GM21528 (cell line): ENCODE measurements around the gene PADI4.
"Not testable (repeated sequence)": the region's sequence is repeated elsewhere in the genome, so short reads cannot be mapped to it uniquely, and the experiment has no call there.

ENCODE experiments used
- ATAC-seq: cut with Tn5 transposase; IDR thresholded peaks from one replicate; pipeline ENCODE4 v1.9.1; 2021; ENCODE audit warnings: mild to moderate bottlenecking, moderate library complexity; ENCODE audit not compliant: unreplicated experiment, low FRiP score

PADI4 gene

GRCh38 chr1:17345506-17345905, 37.5 kb downstream of the PADI4 start:
- ATAC-seq: not testable (repeated sequence)

DNA sequence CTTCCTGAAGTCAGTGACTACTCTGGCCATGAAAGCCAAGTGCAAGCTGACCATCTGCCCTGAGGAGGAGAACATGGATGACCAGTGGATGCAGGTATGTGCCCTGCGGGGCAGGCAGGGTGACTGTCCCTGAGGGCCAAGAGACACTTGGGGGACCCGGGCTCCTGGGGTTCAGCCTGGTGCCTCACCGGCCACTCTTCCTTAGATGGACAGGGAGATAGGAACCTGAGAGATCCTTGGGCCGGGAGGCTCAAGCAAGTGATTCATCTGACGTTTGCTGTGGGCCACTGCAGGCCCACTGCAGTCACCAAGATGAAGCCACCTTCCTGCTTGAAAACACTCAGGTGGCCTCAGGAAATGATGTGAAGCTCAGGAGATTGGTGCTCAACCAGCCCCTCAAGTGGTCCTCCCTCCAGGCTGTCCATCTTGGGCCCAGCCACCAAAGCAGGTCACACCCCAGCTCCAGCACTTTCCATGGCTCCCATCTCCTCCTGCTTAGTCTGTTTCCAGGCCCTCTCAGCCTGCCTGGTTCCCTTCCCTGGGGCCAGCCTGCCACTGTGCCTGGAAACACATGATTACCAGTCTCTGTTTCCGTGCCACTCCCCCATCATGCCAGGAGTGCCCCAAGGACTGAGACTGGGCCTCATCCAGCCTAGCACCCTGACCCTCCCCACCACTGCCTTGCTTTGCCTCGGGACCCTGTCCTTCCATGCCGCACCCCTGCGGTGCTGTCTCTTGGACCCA, 38.2 kb downstream of the PADI4 start:
- no peak for ATAC-seq

DNA sequence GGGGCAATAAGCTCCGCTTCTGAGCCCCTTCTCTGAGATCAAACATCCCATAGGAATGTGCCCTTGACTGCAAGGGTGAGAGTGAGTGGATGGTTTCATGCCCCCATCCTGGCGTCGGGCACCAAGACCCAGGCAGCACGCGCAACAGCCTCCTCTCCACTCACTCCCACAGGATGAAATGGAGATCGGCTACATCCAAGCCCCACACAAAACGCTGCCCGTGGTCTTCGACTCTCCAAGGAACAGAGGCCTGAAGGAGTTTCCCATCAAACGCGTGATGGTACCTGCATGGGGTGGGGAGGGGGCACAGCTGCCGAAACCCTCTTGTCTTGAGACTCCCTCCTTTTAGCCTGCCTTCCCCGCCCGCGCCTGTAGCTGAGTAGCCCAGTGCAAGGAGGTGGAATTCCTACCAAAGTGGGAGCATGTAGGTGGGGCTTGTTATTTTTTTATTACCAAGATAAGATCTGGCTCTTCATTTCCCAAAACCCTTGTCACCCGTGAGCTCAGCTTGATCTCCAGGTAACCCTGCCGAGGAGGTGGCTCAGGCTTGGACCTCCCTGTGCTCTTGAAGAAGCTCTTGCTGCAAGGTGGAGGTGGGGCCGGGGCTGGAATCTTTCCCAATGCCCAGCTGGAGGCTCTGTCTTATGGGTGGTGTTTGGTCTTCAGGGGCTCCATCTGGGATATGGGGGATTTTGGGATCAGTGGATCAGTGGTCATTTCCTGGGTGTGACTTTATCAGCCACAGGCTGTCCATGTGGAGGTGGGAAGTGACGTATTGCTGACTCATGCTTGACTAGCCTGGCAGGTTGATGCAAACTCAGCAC, 40.0 kb downstream of the PADI4 start:
- ATAC-seq: no peak

DNA sequence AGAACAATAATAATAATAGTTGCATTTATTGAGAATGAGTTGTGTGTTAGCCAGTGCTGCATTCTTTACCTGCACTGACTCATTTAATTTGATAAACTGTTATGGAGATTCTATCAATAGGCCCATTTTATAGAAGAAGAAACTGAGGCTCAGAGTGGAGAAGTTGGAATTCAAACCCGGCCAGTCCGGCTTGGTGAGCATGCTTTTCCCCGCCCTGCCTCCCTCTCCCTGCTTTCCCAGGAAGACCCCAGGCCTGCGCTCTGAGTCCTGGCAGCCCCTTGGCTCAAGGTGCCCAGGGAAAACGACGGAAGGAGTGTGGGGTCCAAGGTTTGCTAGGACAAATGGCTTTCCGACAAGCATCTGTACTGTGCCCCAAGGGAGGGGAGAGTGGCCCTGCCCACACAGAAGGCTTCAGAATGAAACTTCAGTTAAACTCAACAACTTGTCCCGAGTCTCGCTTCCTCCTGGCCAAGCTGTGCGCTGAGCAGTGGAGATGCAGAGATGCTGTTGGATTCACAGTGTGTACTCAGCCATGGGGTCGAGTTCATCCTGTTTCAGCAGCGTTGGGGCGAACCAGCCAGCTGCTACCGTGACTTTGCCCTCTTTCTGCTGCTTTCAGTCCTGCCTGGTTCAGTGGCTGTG, 40.7 kb downstream of the PADI4 start:
- ATAC-seq: no peak

DNA sequence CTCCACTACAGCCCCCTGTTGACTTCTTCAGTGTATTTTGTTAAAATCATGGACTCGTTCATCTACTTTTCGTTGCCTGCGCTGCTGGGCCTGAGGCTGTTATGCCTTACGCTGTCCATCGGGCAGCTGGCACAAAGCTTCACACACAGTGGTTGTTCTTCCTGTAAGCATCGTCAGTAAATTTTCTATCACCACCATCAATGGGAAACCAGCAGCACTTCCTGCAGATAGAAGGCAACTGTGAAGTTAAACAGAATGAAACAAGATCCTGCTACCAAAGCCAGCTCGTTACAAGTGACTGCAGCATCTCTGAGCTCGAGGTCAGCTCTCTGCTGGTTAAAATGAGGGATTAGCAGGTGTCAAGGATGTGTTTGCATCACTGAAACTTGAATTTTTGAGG, 42.1 kb downstream of the PADI4 start:
- no peak for ATAC-seq

DNA sequence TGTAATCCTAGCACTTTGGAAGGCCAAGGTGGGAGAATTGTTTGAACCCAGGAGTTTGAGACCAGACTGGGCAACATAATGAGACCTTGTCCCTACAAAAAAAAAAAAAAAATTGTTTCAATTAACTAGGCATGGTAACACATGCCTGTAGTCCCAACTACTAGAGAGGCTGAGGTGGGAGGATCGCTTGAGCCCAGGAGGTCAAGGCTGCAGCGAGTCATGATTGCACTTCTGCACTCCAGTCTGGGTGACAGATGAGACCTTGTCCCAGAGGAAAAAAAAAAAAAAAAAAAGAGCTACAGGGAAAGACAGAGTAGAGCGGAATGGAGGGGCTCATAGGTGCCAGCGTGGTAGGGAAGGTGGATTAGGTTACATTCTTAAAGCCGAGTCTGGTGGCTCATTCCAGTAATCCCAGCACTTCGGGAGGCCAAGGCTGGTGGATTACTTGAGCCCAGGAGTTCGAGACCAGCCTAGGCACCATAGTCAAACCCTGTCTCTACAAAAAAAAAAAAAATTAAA, 43.0 kb downstream of the PADI4 start:
- no peak for ATAC-seq

- no peak for ATAC-seq
Observed at GRCh38 chr1:17351598-17352324, 43.8 kb downstream of the PADI4 start.

DNA sequence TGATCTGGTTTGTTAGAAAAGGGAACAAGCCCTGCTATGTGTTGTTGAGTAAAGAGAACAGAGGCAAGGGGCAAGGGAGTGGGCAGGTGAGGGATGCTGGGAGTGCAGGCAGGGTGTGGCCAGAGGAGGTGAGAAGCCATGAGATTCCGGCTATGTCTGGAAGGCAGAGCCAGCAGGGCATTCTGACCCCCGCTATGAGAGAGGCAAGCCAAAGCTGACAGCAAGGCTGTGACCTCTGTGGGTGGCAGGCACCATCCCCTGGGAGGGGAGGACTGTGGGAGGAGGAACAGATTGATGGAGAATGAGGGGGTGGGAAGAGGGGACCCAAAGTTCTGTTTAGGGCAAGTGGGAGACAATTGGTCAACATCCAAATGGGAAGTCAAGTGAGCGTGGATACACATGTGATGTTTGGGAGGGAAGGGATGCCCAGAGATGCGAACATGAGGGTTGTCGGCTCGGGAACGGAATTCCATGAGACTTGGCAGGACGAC, 44.5 kb downstream of the PADI4 start:
- ATAC-seq: no peak

DNA sequence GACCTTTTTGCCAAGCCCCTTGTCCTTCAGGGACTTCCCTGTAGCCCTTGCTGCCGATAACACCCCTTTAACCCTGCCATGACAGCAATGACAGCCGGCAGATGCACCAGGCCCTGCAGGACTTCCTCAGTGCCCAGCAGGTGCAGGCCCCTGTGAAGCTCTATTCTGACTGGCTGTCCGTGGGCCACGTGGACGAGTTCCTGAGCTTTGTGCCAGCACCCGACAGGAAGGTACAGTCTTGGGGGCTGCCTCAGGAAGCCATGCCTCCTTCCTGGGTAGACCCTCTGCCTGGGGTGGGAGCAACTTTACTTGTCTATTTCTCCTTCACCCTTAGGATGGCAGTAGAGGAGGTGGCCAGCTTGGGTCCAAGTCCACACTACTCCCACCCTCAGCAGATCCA, 47.9 kb downstream of the PADI4 start:
- ATAC-seq: no peak

GRCh38 chr1:17356387-17357026, 48.5 kb downstream of the PADI4 start:
- no peak for ATAC-seq

GRCh38 chr1:17358557-17358956, 50.6 kb downstream of the PADI4 start:
- ATAC-seq: no peak

- no peak for ATAC-seq
Observed at GRCh38 chr1:17359031-17359430, 51.0 kb downstream of the PADI4 start.

GRCh38 chr1:17359808-17360207, 51.8 kb downstream of the PADI4 start:
- no peak for ATAC-seq

DNA sequence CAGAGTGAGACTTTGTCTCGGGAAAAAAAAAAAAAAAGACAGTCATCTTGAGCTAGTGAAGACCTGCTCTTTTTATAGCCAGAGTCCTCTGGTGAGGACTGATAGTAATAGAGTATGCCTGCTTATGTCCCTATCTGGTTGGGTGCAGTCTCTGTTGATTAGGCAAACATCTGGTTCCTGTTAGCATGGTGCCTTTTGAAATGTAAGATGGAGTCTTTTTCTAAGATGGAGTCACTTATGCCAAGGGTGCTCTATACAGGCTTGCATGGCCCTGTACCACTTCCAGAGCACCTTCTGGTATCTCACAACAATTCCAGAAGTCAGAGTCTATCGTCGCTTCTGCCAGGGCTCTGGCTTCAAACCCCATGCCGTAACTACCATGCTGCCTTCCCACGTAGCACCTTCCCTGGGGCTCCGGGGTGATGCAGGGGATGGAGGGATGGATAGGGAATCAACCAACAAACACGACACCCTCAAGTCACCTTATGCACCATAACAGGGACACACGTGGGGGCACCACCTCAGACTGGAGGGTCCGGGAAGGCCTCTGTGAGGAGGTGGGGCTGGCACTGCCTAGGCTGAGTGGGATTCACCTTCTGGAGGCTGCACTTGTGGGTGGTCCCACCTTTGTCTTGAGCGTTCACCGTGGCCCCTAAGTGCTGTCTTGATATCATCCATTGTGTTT, 52.4 kb downstream of the PADI4 start:
- no peak for ATAC-seq

DNA sequence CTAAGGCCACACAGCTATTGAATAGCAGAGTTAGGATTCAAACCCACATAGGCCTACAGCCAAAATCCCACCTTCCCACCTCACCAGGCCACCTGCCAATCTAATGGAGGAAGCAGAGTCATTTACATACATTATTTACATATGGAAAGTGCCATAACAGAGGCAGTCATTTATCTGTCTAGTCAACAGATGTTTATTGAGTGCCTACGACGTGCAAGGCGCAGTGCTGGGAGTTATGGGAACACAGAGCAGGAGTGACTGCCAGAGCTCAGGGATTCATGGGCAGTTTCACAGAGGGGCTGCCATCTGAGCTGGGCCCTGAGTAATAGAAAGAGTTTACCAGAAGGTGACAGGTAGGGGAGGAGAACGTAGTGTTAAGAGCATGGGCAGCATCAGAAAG, 53.7 kb downstream of the PADI4 start:
- ATAC-seq: no peak

- no peak for ATAC-seq
Observed at GRCh38 chr1:17363351-17363750, 55.4 kb downstream of the PADI4 start.

GRCh38 chr1:17363771-17364170, 55.8 kb downstream of the PADI4 start:
- no peak for ATAC-seq

DNA sequence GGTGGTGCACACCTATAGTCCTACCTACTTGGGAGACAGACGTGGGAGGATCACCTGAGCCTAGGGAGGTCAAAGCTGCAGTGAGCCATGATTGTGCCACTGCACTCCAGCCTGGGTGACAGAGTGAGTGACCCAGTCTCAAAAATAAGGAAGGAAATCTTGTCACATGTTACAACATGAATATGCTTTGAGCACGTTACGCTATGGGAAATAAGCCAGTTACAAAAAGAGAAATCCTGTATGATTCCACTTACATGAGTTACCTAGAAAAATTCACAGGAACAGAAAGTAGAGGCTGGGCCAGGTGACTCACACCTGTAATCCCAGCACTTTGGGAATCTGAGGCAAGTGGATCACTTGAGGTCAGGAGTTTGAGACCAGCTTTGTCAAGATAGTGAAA, 57.3 kb downstream of the PADI4 start:
- no peak for ATAC-seq

- no peak for ATAC-seq
Observed at GRCh38 chr1:17369466-17369865, 61.5 kb downstream of the PADI4 start.
